Stimulated activated CD4-positive, alpha-beta T cell treated with anti-CD3 and anti-CD28 coated beads, Interleukin-4, amount 100 ng/mL, for 4 hours (primary cell): Measurements from ENCODE around the gene SOAT1.
"Not testable (repeated sequence)": the region's sequence is repeated elsewhere in the genome, so short reads cannot be mapped to it uniquely, and the experiment has no call there.

Experiments
- DNase-seq, 2 experiments: peaks; one replicate each; pipeline ENCODE4 v3.0.0-alpha.2; 2020

Gene SOAT1

GRCh38 chr1:179365342-179366092, 71.9 kb downstream of the SOAT1 start, which contains the start of gene AXDND1:
Gene AXDND1 (plus strand): TSS chr1:179365971. CDS start chr1:179366510, 539 bp downstream.
- DNase-seq: peak; percentile 85 to 90

- DNase-seq: no peak
These were observed 72.7 kb downstream of the SOAT1 start for GRCh38 chr1:179366093-179366800.

DNA sequence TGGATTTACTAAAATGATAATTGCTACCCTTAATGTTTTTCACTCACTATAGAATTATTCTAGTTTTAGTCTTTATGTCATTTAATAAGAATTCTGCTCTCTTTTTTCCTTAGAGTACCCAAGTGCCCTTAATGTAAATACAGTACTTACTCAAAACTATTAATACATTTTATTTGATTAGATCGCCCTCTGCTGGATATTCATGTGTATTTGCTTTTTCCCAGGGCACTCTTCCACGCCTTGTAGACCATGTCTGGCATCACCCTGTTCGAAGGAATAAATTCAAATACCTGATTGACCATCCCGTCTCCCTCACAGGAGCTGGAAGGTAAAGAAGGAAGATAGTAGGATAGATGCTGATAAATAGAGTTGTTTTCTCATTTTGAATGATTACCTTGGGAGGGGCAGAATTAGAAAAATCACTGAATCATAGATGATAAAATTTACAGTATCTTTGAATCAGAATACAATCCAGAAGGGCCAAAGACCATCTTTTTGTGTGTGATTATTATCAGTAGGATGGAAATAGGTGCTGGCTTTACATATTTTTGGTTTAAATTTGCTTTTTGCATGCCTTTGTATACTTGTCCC, 76.2 kb downstream of the SOAT1 start:
- no peak for DNase-seq

GRCh38 chr1:179372160-179372559, 78.6 kb downstream of the SOAT1 start:
- no peak for DNase-seq

GRCh38 chr1:179376223-179376622, 82.6 kb downstream of the SOAT1 start:
- no peak for DNase-seq

DNA sequence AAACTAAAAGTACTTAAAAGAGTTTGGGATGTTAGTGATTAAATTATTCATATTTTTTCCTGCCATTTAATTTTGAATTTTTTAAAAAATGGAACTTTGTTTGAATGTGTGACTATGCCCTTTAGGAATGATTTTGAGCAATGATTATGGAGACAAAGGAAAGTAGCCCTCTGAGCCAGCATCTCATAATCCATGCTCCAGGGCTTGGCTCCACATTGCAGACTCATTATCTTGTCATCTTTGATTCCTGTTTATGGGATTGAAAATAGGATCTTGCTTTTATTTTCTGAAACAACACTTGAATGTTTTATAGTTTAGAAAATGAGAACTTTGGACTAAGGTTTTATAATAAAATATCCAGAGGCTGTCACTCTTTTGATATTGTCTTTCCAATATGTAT, 86.7 kb downstream of the SOAT1 start:
- DNase-seq: no peak

- DNase-seq: no peak
These were observed 90.4 kb downstream of the SOAT1 start for GRCh38 chr1:179384027-179384426.

DNA sequence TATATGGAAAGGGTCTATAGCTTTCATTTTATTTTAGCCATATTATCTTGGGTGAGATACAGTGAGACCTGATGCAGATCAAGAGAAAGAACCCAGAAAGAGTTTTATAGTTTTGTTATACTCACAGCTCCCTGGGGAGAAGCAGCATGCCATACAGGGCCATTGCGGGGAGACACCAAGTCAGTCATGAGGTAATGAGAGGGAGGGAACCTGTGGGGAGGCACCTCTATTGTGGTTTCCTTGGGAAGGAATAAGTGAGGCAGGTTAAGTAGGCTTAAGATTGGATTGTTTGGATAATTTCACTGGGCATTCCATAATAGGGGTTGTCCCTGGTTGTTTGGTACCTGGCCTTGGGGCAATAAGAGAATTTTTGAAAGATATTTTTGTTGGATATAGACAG, 91.9 kb downstream of the SOAT1 start:
- no peak for DNase-seq

DNA sequence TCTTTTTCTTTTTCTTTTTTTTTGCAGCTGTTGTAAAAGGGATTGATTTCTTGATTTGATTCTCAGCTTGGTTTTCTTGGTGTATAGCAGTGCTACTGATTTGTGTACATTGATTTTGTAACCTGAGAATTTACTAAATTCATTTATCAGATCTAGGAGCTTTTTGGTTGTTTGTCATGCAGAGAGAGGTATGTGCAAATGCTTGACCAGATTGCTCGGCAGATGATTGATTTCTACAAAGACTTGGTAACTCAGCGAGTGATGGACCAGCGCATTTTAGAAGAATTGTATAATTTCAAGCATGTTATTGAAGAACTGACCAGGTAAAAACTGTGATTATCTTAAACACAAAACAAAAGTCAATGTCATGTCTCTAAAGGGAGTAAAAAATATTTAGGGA, 100.1 kb downstream of the SOAT1 start:
- no peak for DNase-seq

DNA sequence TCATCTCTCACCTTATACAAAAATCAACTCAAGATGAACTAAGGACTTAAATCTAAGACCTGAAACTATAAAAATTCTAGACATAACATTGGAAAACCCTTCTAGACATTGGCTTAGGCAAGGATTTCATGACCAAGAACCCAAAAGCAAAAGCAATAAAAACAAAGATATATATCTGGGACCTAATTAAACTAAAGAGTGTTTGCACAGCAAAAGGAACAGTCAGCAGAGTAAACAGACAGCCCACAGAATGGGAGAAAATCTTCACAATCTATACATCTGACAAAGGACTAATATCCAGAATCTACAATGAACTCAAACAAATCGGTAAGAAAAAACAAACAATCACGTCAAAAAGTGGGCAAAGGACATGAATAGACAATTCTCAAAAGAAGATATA, 105.8 kb downstream of the SOAT1 start:
- DNase-seq: not testable (repeated sequence)
